ENCODE data around the gene LNX2.

The LNX2 gene

DNA sequence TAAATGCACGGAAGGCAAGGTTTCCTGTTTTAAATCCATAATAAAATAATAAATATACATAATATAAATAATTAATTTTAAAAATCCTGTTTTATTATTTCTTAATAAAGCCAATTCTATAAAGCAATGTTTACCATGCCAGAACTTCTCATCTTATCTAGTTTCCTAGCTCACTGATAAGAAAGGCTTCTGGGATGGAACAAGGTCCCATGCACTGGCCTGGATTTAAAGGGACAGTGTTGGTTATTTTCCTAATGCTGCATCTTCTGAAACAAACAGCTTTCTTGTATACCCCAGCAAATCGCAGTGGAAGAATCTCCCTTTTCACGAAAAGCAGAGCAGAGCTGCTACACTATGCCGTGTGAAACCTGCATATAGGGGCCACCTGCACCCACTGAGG is 68.8 kb downstream of the LNX2 start:
- no peak for DNase-seq

DNA sequence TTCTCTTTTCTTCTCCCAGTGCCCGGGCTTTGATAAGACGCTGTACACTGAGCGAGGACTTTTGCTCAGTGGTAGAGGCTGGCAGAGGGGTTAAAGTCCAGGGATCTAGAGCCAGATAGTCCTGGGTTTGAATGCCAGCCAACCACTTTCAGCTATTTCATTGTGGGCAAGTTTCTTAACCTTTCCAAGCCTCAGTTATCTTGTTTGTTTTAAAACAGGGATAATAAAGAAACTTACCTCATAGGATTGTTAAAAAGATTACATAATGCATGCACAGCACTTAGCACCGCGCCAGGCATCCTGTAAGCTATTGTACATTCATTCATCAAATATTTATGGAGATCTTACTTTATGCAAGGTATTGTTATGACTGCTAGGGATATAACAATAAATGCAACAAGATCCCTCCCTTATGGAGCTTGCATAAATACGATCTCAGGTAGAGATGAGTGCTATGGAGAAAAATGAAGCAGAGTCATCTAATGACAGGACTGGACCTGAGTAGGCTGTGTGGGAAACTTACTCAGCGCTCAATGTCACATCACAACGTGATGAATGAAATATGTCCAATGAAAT is 70.8 kb downstream of the LNX2 start:
- DNase-seq, result no peak

DNA sequence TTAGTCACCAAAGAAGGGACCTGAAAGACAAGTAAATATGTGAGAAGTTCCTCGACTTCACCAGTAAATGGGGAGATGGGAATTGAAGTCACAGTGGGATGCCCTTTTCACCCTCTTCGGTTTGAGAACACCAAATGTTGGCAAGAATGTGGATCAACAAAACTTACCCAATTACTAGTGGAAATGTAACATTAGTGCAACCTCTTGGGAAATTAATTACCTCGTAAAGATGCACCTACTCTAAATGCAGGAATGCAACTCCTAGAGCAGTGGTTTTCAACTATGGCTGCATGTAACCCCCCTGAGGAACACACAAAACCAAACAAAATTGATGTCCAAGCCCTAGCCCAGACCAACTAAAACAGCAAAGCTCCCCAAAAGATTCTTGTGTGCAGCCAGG is 78.1 kb downstream of the LNX2 start:
- no peak for DNase-seq

DNA sequence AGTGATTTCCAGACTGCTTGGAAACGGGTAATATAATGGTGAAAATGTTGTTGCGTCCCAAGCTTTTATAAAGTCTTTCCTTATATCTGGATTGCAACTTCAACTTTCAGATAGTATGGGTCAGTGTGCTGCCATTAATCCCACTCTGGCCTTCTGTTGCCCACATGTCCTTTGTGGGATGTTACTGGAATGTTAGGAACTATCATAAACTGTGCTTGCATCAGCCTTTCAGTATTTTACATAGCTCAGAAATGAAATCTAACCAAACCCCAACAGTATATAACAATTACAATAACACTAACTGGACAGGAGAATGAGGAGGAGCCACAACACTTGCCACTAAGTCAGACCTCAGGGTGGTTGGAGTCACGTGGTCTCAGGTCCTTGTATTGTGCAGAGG is 78.9 kb downstream of the LNX2 start:
- DNase-seq, result peak; percentile 34

DNA sequence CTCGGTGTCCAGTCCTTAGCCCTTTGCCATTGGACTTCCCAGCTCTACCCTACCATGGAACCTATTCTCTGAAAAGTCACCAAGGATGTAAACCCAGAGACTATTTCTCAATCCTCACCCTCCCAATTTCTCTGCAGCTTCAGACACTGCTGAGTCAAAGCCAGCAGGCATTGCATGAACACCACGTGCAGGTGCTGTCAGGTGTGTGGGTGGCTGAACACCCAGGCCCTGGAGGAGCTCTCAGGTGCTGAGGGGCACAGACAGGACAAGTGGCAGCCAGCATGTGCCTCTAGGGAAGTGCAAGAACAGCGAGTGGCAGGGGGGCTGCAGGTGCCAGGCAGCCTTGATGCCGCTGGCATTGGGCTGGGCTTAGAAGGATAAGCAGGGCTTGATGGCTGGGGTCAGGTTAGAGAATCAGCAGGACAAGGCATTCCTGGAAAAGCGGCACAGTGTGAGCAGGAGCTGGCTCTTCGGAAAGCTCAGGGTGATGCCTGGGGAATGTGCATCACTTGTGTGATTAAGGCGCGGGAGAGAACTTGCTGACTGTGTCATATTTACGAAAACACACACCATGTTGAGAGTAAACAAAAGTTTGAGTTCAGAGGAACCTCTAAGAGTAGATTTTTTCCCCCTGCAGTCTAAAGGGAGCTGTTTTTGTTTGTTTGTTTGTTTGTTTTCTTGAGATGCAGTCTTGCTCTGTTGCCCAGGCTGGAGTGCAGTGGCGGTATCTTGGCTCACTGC is 83.8 kb downstream of the LNX2 start:
- no peak for DNase-seq

DNA sequence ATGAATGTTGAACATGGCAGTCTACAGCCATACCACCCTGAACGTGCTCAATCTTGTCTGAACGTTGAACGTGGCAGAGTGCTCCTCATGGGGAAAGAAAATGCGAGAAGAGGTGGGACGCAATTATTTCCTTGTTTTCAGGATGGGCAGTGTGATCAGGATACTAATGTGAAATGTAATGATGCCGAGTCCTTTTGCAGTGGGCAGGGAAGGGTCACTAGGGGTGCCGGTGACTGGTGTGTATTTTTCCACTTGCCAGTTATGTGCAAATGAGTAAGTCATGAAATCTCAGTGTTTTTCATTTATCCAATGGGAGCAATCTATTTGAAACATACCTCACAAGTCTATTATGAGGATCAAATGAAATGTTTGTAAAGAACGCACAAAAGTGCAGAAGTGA is 84.8 kb downstream of the LNX2 start:
- no peak for DNase-seq

DNA sequence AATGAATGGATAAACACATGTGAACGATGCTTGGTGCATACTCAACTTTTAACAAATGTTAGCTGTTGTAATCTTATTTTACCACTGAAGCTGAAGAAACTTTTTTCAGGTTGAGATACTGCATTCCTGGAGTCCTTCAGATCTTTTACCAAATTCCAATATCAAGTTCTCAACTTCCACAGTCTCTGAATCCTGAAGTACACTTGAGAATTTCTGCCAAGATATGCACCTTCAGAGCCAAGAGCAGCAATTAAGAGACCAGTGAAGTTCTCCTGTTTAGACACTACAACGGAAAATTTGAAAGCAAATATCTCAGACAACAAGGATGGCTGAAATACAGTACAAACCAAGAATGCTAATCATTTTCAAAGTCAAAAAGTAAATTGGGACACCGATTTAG is 85.3 kb downstream of the LNX2 start:
- DNase-seq, result no peak

DNA sequence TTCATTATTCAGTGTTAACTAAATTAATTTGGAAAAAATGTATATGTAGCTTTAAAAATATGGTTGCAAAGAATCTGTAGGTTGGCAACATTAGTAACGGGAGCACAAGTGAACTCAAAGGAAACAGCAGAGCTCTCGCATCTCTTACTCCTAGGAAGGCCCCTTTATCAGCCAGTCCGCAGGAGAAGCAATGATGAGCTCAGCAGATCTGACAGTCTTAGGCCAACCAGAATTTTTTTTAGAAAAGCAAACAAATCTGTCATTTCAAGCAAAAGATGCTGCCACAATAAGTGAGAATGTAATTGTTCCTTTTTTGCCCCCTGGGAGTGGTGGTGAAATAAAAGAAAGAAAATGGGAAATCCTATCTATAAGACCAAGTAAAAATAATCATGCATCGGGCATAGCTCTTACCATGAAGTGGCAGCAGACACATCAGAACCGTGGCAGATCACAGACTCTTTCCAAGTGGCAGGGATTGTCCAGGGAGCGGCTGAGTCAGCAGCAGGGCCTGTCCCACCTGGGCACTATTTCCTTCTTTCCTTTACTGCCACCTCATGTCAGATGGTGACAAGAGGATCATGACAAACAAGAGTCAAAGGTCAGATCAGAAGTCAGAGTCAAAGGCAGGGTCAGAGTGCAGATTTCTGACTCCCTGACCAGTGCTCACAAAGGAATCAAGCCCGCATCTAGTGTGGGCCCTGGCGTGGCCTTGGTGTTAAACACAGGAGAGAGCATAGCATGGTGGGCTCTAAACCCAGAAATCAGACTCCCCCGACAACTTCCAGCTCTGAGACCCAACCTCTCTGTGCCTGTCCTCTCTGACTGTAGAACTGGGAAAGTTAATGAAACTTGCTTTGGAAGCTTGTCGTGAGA is 86.0 kb downstream of the LNX2 start:
- DNase-seq, result no peak

DNA sequence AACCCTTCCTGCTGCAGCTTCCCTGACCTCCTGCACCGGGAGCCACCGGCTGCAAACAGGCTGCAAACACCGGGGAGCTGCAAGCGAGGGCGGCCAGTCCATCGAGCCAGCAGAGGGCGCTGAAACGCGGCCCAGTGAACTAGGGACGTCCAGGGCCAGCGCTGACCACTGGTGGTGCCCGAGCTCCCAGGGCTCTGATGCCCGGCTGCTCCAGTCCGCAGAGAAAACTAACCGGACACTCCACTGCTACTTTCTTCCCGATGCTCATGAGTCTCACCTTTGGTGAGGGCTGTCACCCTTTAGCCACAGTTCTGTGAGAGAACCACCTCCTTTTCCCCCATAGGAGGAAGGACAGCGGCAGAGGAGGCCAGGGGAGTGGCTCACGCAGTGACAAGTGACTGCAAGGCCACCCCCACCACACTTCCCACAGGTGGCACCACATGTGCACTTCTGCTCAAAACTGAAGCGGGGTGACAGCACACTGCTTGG is 87.1 kb downstream of the LNX2 start:
- peak; percentile 70 for DNase-seq

DNA sequence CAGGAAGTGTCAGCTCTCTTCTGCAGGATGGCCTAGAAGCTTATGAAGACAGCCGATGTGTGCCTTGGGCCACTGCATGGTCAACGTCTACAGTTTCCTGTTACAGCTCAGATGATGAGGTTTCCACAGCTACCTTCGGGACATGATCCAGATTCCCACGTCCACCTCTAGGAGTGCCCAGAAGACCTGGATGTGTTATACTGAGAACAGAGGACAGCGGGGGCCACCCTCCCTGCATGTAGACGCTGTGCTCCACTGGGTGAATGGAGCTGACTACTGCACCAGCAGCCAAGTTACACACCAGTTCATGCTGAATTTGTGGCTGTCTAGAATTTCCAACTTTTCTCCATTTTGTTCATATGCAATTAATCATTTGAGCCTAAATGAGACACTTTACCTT is 91.4 kb downstream of the LNX2 start:
- no peak for DNase-seq

DNA sequence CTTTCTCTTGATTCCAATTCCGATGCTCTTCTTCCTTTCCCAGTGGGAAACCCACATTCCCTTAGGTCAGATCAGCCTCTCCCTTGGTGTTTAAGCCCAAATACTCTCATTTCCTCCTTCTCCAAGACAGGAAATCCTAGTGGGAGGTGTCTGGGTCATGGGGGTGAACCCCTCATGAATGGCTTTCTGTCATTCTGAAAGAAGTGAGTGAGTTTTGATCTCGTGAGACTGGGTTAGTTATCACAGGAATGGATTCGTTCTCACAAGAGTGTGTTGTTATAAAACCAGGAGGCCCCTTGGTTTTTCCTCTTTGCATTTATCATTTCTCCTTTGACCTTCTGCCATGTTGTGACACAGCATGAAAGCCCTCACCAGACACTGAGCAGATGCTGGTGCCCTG is 93.8 kb downstream of the LNX2 start:
- no peak for DNase-seq

DNA sequence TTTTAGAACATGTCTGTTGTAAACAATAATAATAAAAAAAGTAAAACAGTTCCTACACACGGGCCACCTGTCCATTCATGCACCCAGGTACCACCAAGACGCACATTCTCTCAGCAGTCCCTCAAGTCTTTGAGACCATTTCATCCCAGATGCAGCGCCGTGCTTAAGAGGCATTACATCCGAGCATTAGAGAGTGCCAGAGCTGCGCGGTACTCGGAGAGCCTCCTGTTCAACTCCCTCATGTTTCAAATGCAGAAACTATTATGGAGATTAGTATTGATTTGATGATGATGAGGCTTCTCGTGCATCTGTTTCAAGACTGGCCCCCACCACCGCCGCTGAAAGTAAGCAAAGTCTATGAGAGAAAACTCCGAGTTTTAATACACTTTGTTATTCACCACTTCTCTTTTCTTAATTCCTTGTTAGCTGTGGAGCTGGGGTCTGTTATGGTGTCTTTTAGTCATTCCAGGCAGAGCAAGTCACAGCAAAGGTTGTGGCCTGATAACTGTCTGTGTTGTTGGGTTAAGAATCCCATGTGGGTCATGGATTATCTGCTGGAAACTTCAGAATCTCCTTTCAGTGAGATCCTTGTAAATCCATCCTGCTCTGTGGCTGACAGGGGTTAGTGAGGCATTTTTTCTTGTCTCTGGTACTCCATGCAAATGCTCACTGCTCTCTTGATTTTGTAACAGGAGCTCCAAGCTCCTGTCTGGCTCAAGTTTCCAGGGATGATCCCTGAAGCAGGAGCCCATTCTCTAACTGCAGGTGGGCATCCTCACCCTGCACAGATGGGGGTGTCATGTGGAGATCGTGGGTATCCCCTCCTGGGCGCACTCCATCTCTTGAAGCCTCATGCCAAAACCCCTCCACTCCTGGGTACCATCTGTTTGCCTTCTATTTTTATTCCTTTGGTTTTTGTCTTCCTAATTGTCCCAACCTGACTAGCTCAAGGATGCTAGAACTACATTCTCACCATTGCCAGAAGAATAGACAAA is 95.1 kb downstream of the LNX2 start:
- no peak for DNase-seq

DNA sequence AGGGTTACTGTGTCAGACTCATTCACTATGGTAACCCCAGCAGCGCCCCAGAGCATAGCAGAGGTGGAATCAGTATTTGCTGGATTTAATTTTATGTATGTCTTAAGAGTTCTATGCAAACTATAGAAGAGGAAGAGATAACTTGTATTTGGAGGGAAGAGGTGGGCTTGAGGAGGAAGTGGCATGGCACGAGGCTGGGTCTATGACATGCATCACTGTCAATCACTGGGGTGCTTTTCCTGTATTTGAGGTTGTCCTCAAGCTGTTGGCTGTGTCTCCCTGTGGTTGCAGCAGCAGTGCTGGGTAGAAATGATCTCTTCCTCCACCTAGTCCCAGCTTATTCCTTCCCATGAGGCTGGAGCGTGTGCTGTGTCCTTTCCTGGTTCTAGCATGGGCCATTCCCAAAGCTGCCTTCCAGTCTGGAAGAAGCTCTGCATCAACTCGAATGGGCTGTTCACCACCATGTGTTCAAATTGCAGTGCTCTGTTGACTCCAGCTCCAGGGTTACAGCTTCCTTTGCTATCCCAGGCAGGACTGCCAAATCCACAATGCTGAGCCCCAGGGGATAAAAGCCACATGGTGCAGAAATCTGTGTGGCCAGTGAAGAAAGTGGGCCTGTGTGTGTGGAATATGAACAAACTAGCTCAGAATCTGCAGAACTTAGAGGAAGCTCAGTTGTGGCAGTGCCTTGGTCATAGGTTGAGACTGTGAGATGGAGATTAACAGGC is 96.8 kb downstream of the LNX2 start:
- DNase-seq, result no peak

DNA sequence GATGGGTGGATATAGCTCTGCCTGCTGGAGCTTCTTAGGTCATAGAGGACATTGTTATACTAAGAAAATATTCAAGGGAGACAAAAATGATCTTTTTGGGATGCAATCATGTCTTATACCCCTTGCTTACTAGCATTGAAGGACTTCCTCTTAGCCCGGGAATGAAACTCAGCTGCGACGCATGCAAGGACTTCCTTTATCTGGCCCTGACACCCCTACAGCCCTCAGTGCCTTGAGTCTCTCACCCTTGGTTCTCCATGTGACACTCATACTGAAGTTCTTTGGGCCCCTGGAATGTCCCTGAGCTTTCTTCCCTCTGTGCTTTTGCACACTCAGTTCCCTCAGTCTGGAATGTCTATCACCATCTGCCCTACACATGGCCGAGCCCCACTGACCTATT is 97.5 kb downstream of the LNX2 start:
- DNase-seq, result no peak

DNA sequence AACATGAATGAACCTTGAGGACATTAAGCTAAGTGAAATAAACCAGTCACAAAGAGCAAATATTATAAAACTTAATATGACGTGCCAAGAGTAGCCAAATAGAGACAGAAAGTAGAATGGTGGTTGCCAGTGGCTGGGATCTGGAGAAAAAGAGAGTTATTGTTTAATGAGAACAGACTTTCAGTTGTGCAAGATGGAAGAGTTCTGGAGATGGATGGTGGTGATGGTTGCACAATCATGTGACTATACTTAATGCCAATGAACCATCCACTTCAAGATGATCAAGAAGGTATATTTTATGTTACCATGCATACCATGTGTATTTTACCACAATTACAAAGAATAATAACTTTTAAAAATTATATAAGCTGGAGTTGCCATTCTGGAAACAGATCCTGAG is 104.2 kb downstream of the LNX2 start:
- DNase-seq, result no peak

DNA sequence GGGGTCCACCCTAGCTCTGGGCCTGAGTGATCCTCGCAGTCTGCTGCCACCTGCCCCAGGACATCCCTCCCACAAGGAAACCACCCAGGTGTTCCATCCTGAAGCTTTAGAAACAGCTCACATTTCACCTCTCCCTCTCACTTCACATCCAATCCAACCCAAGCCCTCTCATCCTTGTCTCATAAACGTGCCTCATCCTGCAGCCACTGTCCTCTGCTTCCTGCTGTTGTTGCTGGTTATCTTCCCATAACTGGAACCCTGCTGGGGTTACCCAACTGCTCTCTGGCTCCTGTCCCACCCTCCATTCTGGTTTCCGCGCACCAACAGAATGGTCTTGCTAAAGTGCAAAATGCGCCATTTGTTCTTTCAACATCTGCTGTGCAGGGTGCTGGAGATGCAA is 110.2 kb downstream of the LNX2 start:
- no peak for DNase-seq

DNA sequence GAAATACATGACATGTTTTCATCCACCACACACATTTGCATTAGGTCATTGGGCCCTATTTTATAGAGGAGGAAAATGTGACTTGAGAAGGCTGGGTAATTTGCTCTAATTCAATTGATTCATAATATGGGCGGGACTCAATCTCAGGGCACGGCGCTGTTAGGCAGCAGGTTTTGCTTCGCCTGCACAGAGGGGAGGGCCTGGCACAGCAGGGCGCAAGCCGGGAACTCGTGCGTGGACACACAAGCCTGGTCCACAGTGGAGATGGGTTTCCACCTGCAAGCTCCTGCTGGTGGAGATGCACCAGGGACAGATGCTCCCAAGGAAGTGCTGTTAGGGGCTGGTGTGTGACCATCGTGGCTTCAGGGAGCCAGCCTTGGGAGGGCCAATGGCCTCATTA is 111.5 kb downstream of the LNX2 start:
- DNase-seq, result no peak

DNA sequence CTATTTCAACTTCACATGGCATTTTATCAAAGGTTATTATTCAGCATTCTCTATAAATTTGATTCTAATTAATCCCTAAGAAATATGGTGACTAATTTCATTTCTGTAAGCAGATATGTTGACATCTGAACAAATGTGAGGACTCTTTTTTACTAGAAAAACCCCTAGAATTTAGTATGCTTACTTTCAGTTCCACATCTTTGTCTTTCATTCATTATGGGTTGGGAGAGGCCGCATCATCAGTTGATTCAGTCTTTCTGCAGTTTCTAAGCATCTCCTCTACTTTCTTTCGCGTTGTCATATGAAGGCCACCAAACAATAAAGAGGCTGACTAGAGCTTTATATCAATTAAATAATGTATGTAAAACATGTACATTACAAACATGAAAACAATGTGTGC is 114.5 kb downstream of the LNX2 start:
- DNase-seq, result no peak

DNA sequence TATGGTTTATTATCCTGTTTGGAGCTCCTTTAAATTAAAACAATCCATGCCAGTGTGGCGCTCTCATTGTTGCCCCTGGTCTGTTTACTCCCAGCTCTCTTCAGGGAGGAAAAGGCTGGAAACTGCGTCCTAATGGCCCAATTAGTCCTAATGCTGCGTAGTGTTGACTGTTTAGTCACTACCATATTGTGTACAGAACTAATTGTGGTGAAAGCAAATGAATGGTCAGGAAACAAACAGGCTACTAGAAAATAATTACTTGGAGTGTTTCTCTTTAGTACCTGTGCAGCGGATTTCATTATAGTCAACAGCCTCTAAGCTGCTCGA is 115.5 kb downstream of the LNX2 start:
- no peak for DNase-seq

DNA sequence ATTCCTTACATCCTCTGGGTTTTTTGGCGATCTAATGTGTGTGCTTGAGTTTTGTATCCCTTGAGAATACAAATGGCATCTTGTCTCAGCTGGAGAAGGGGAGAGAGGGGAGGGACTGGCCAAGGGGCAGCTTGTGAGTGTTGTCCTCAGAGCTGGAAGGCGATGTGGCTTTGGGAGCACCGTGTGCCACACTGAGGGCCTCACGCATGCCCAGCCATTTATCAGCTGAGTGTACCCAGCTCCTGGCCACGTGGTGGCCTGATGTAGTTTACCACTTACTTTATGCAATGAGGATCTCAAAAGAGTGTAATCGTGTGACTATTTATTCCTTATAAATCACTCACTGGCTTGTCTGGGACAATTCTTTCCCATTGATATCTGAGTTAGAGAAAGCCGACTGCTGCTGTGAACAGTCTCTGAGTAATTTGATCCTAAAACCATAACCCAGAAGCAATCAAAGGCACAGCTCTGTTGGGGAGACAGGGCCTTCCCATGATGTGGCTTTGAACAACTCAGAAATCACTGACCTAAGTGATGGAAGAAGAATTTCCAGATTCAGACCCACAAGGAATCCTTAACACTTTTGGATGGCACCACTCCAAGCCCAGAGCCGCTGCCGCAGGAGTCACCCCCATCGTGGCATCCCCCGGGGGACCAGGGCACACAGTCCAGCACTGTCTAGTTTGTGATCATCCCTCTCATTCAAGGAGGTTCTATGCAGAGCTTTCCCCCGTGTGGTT is 116.0 kb downstream of the LNX2 start:
- DNase-seq, result no peak

DNA sequence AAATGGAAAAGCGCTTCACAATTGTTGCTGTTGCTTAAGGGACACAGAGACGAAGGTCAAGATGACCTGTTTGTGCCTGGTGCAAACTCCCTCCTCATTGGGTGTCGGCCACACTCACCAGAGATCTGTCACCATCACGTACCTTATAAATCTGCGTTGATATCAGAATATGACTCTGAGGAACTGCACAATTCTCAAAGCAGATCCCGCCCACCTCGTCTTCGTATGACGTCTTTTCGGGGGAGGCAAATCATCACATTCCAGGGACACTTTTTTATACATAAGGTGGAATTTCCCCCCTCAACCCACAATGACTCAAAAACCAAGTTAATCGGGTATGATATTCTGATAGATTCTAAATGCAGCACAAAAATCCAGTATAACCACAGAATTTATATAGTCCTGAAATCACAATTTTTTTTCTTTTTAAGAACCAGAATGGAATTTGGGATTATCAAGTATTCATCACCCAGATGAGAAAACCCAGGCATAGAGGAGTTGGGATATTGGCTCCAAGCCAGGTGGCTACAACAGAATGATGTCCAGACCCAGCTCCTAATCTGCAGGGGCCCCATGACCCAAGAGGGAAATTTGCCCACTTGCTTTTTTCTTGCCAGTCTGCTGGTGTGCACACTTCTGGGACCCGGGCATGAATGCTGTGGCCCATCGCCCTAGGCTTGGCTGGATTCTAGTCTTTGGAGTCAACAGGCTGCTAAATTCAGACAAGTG is 119.4 kb downstream of the LNX2 start:
- DNase-seq, result no peak

Data from EL (cell line).